ENCODE measurements around the gene TTC21B. TPM values are rescaled to one million over a fixed set of nuclear protein-coding genes. Genes with fewer than 3 reads are reported as not detected.

Gene TTC21B
- total and polyA plus RNA-seq, 2 of the 8 experiments (the other 6 are each of a cell fraction or from before 2014, with no cell fraction given), result 6.9 to 20.8 TPM

- no peak overlapping the region for H2BK5ac ChIP-seq (ENCODE audit: low read depth, low read length)
- H3K36me3 ChIP-seq (ENCODE audit: control insufficient read depth in 2 of 4, insufficient read depth in 4 of 4, low read length in 3 of 4), result peaks cover 0 to 55% (median 17%) of the 10 kb centered on the region in 4 experiments; a peak in 6 of 8 replicates
- H3K79me1 ChIP-seq (ENCODE audit: low read depth, low read length), result no peaks in the 10 kb centered on the region
- no peak overlapping the region for H3K23ac ChIP-seq (ENCODE audit: insufficient read length)
- no peak overlapping the region for H2BK20ac ChIP-seq (ENCODE audit: low read length)
- ChIA-PET CTCF (ENCODE audit: partially characterized antibody) (no interaction called here), POLR2A (ENCODE audit: partially characterized antibody) (interaction anchor here (0.7 kb wide), 1 partner anchor 11 kb away, joined by 3 read pairs; the partner anchor contains the start of gene TTC21B)
- no peaks in the 10 kb centered on the region; a peak in 1 of 4 replicates for H3K79me2 ChIP-seq (ENCODE audit: control insufficient read depth in 1 of 2, insufficient read depth in 2 of 2, low read length in 2 of 2)
- WGBS, 2 experiments (ENCODE audit: extremely low coverage in 1 of 2, insufficient coverage in 1 of 2, insufficient read length in 1 of 2, insufficient replicate concordance in 2 of 2, low coverage in 1 of 2, low lambda C conversion rate in 2 of 2, missing lambda C conversion rate in 1 of 2), result 88% methylated on average over 1 of the region's 1 CpG; no CpG with 5 or more reads in 1 of the 2 experiments
- no peak overlapping the region for H3K14ac ChIP-seq (ENCODE audit: insufficient read length)
- H4K91ac ChIP-seq (replicated peaks; ENCODE audit: insufficient read length, low read length), result no peak overlapping the region
- H3K9me3 ChIP-seq (ENCODE audit: insufficient read depth in 2 of 2, low read depth in 1 of 2, low read length in 1 of 2), result no peaks in the 10 kb centered on the region
- no peak overlapping the region for H2BK120ac ChIP-seq (replicated peaks; ENCODE audit: low read depth, low read length)
- H4K5ac ChIP-seq (ENCODE audit: insufficient read length, low read depth, low read length), result no peak overlapping the region
- no peak for FAIRE-seq
- no peak overlapping the region for H2AFZ ChIP-seq (ENCODE audit: low read length)
- no peak overlapping the region for H3K9ac ChIP-seq (replicated peaks in 1 of 4; ENCODE audit: extremely low read depth in 1 of 4, low read depth in 3 of 4, low read length in 3 of 4)
- no peak overlapping the region for H3K4ac ChIP-seq (replicated peaks; ENCODE audit: insufficient read length, low read depth, low read length)
- H3K4me1 ChIP-seq (replicated peaks in 1 of 4; ENCODE audit: control insufficient read depth in 3 of 4, insufficient read depth in 4 of 4, low read length in 3 of 4), result no peaks in the 10 kb centered on the region
- no peak overlapping the region for H3K18ac ChIP-seq (ENCODE audit: extremely low read depth, low read length)
- H4K20me1 ChIP-seq (replicated peaks in 1 of 2; ENCODE audit: control insufficient read depth in 1 of 2, insufficient read depth in 2 of 2, low read length in 2 of 2), result peaks cover 0 to 2% of the 10 kb centered on the region in 2 experiments
- H3K23me2 ChIP-seq (ENCODE audit: low read depth, low read length), result no peaks in the 10 kb centered on the region; the same call in 1 of the 2 replicates
- no peak overlapping the region for H2BK15ac ChIP-seq (ENCODE audit: low read length)
- no peak overlapping the region for H3K4me3 ChIP-seq (ENCODE audit: extremely low read depth in 1 of 4, insufficient read depth in 2 of 4, low read depth in 3 of 4, low read length in 4 of 4)
- no peak for DNase-seq (ENCODE audit: low read depth in 1 of 2, low spot score in 2 of 2)
- H3K27ac ChIP-seq (ENCODE audit: low read depth, low read length), result no peak overlapping the region
- no peak overlapping the region for H3K56ac ChIP-seq (replicated peaks; ENCODE audit: insufficient read length, low read depth, low read length)
- no peak overlapping the region for H2AK5ac ChIP-seq (ENCODE audit: low read depth, low read length)
- no peak overlapping the region for H3K4me2 ChIP-seq (ENCODE audit: insufficient read depth in 1 of 2, low read depth in 2 of 2, low read length in 2 of 2)
- no peak overlapping the region for H2BK12ac ChIP-seq (ENCODE audit: low read depth, low read length)
- no peaks in the 10 kb centered on the region for H3K27me3 ChIP-seq (replicated peaks in 1 of 4; ENCODE audit: control insufficient read depth in 3 of 4, extremely low read depth in 1 of 4, insufficient read depth in 3 of 4, low read length in 3 of 4)
- no peak overlapping the region for H4K8ac ChIP-seq (ENCODE audit: extremely low read depth, insufficient read depth, low read length)
- TF ChIP-seq HDAC6 (IDR thresholded peaks at IDR 0.05; ENCODE audit: low read depth, low read length), result no peak
- no peak for TF ChIP-seq EZH2 (IDR thresholded peaks at IDR 0.05; ENCODE audit: low read depth, low read length, severe bottlenecking)
- TF ChIP-seq EP300 (IDR thresholded peaks at IDR 0.05; ENCODE audit: borderline replicate concordance in 1 of 2, low read depth in 2 of 2, low read length in 2 of 2), result no peak
- TF ChIP-seq, protein P1, sequence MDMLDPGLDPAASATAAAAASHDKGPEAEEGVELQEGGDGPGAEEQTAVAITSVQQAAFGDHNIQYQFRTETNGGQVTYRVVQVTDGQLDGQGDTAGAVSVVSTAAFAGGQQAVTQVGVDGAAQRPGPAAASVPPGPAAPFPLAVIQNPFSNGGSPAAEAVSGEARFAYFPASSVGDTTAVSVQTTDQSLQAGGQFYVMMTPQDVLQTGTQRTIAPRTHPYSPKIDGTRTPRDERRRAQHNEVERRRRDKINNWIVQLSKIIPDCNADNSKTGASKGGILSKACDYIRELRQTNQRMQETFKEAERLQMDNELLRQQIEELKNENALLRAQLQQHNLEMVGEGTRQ (IDR thresholded peaks at IDR 0.05; ENCODE audit: low read length), result no peak
- no peak for TF ChIP-seq PHF8 (conservative IDR thresholded peaks at IDR 0.05; ENCODE audit: low read depth, low read length)
- TF ChIP-seq POLR2AphosphoS5 (IDR thresholded peaks at IDR 0.05; ENCODE audit: low read depth, low read length), result no peak
- no peak for TF ChIP-seq SIN3A (conservative IDR thresholded peaks at IDR 0.05 in 1 of 2, IDR thresholded peaks at IDR 0.05 in 1 of 2; ENCODE audit: low read depth in 1 of 2, low read length in 2 of 2)
- TF ChIP-seq YY1 (IDR thresholded peaks at IDR 0.05; ENCODE audit: low read depth, low read length), result no peak
- TF ChIP-seq ASH2L (IDR thresholded peaks at IDR 0.05; ENCODE audit: low read length), result no peak
- TF ChIP-seq GABPA (IDR thresholded peaks at IDR 0.05; ENCODE audit: borderline replicate concordance, insufficient read depth, low read length), result no peak
- no peak for TF ChIP-seq HDAC2 (IDR thresholded peaks at IDR 0.05; ENCODE audit: borderline replicate concordance in 1 of 2, low read depth in 2 of 2, low read length in 2 of 2)
- TF ChIP-seq KDM1A (IDR thresholded peaks at IDR 0.05; ENCODE audit: borderline replicate concordance, low read length), result no peak
Measured at GRCh38 chr2:165941827-165942226, 11.7 kb downstream of the TTC21B start.
